ENCODE data around the gene AGBL1.
"Not testable (repeated sequence)": the region's sequence is repeated elsewhere in the genome, so short reads cannot be mapped to it uniquely, and the experiment has no call there.

The AGBL1 gene

GRCh38 chr15:86942285-86942684, 862.6 kb downstream of the AGBL1 start:
- no peak for DNase-seq (ENCODE audit: low read depth in 2 of 2)

GRCh38 chr15:86948719-86949118, 869.0 kb downstream of the AGBL1 start:
- DNase-seq (ENCODE audit: low read depth in 2 of 2), result no peak

DNA sequence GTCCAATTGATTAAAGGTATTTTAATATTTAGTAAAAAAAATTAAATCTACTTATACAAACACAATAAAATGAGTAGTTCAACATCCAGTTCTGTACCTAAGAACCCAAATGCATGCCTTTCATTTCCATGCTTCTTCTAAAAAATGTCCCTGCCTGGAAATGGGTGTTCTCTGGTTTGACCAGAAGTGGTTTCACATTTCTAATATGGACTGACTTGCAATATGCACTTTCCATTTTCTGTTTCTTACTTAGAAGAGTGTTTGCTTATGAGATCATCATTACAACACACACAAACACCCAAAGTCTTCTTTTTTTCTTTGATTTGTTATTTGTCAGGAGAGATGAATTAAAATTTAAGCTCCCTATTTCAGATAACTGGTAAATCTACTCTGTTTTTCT, 879.6 kb downstream of the AGBL1 start:
- no peak for DNase-seq (ENCODE audit: low read depth in 2 of 2)

- no peak for DNase-seq (ENCODE audit: low read depth in 2 of 2)
Observed at GRCh38 chr15:86961669-86962068, 882.0 kb downstream of the AGBL1 start.

DNA sequence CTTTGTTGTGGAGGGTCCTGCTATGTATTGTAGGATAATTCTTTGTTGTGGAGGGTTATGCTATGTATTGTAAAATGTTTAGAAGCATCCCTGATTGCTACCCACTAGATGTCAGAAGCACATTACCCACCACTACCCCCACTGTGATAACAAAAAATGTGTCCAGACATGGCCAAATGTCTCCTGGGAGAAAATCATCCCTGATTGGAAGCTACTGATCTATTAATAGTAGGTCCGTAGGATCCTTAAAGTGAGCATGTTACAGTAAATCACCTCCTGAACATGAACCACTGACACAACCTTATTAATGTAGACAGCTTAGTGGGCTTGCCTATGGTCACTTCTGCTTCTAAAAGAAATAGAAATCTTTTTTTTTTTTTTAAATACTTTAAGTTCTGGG, 884.6 kb downstream of the AGBL1 start:
- DNase-seq (ENCODE audit: low read depth in 2 of 2), result no peak

- DNase-seq (ENCODE audit: low read depth in 2 of 2), result no peak
Observed at GRCh38 chr15:86968244-86968643, 888.6 kb downstream of the AGBL1 start.

DNA sequence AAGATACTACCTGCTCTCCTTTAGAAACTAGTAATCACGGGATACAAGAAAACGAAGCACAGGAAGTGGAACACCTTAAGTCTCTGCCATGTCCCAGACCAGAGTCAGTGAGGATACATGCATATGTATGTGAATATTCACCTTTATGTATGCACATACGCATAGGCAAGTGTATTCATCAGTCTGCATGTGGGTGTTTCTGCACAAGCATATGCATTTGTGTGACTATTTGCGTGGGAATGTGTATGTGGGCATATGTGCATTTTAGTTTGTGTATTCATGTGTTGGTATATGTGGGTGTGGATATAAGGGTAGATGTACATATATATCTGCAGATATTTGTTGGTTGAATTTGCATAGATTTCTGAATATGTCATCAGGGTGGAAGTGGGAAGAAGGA, 889.7 kb downstream of the AGBL1 start:
- DNase-seq (ENCODE audit: low read depth in 2 of 2), result no peak

GRCh38 chr15:86973284-86973844, 893.7 kb downstream of the AGBL1 start:
- DNase-seq (ENCODE audit: low read depth in 2 of 2), result no peak

DNA sequence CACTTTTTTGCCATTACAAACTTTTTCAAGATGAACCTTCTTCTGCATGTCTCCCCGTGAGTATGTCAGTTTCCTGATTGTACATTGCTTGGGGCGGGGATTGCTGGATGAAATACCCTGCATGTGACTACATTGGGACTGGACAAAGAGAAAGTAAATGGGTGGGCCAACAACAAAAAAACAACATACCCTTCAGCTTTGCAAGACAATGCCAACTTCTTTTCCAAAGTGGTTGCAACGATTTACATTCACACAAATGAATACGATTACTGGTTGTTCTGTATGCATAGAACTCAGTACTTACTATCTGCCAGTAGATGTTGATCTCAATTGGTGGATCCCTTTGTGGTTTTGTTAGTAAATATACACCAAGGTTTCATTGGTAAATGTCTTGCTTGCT, 908.4 kb downstream of the AGBL1 start:
- no peak for DNase-seq (ENCODE audit: low read depth in 2 of 2)

- no peak for DNase-seq (ENCODE audit: low read depth in 2 of 2)
Observed at GRCh38 chr15:87021751-87022150, 942.1 kb downstream of the AGBL1 start.

- DNase-seq (ENCODE audit: low read depth in 2 of 2), result no peak
Observed at GRCh38 chr15:87031540-87032230, 952.0 kb downstream of the AGBL1 start.

DNA sequence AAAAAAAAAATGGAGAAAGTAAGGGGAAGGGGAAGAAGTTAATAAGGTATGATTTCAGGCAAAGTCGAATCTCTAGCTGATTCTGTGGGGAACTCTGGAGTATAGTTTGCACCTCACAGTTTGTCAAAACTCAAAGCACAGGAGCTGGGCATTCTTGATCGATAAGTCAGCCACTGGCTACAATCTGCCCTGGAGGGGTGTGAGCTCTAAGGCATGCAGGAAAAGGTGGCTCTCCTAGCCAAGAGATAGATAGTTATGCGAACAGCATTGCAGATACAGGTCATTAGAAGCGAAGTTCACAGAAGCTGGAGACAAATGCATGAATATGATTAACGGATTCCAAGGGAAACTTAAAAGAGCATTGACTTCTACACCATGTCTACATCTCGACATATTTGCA, 952.6 kb downstream of the AGBL1 start:
- DNase-seq (ENCODE audit: low read depth in 2 of 2), result no peak

- no peak for DNase-seq (ENCODE audit: low read depth in 2 of 2)
Observed at GRCh38 chr15:87033056-87033455, 953.4 kb downstream of the AGBL1 start.

GRCh38 chr15:87034886-87035285, 955.2 kb downstream of the AGBL1 start:
- no peak for DNase-seq (ENCODE audit: low read depth in 2 of 2)

- DNase-seq (ENCODE audit: low read depth in 2 of 2), result no peak
Observed at GRCh38 chr15:87038404-87038803, 958.7 kb downstream of the AGBL1 start.

- DNase-seq (ENCODE audit: low read depth in 2 of 2), result not testable (repeated sequence)
Observed at GRCh38 chr15:87042619-87043018, 962.9 kb downstream of the AGBL1 start.

- no peak for DNase-seq (ENCODE audit: low read depth in 2 of 2)
Observed at GRCh38 chr15:87045746-87046145, 966.1 kb downstream of the AGBL1 start.

DNA sequence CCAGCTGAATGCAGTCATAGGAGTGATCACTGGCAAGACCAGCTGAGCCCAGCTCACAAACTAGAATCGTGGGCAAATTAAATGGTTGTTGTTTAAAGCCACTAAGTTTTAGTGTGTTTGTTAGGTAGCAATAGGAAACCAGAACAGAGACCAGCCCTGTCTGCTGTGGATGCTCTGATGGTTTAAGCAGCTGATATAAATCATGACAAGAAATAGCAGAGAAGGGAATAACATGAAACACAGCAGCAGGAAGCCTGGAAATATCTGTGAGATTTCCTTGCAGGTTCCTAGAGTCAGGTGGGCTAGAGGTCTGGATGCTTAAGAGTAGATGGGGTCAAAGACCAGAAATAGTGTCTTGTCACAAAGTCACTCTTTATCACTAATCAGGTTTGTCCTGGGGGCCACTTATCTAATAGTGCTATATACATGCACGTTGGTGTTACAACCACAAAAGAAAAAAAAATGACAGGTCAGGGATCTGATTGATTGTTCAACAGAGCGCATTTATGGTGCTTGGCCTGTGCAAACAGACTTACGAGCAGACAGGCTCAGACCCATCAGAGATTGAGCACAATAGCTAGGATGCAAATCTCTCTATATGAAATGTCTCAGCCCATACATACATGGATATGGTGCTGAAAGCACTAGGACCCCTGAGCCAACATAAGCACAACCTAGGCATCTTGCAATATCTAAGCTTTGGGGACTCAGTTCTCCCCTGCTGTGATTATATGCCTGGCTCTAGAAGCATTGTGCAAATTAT, 967.7 kb downstream of the AGBL1 start:
- no peak for DNase-seq (ENCODE audit: low read depth in 2 of 2)
